GM23338 (cell line): ENCODE measurements around the gene GCNT1. TPM values are rescaled to one million over a fixed set of nuclear protein-coding genes. Genes with fewer than 3 reads are reported as not detected.
A peak's percentile ranks its signal among the peaks of the same experiment; 100 is the strongest.

Experiments used
- ATAC-seq: fragments of 200-7000 bp; cut with Tn5 transposase; 3 replicates; pipeline ENCODE4 v1.9.1; 2020
- DNase-seq: peaks from one replicate; pipeline ENCODE4 v3.0.0-alpha.2; 2015; ENCODE audit warnings: low spot score
- H2AFZ ChIP-seq: fragments of 200-600 bp; sonication (generic); 2 replicates; pipeline ENCODE4 v1.8.0; 2016; ENCODE audit warnings: antibody characterized with exemption, mild to moderate bottlenecking, moderate library complexity
- H3F3A ChIP-seq: fragments of 200-600 bp; sonication (generic); replicated peaks from 2 replicates; pipeline ENCODE4 v1.8.0; 2017; ENCODE audit warnings: antibody characterized with exemption, mixed run types, low read depth
- H3K27ac ChIP-seq: fragments of 200-600 bp; sonication (generic); 2 replicates; pipeline ENCODE4 v1.6.1; 2016; ENCODE audit warnings: low read depth
- H3K27me3 ChIP-seq: fragments of 200-600 bp; sonication (generic); 2 replicates; pipeline ENCODE4 v1.8.0; 2016; ENCODE audit warnings: mild to moderate bottlenecking, mixed run types, moderate library complexity; ENCODE audit not compliant: insufficient read depth
- H3K36me3 ChIP-seq: fragments of 200-600 bp; sonication (generic); 2 replicates; pipeline ENCODE4 v1.8.0; 2016; ENCODE audit warnings: mild to moderate bottlenecking; ENCODE audit not compliant: insufficient read depth
- H3K4me1 ChIP-seq: fragments of 200-600 bp; sonication (generic); 2 replicates; pipeline ENCODE4 v1.8.0; 2016; ENCODE audit warnings: mild to moderate bottlenecking, moderate library complexity; ENCODE audit not compliant: insufficient read depth
- H3K4me2 ChIP-seq: fragments of 200-600 bp; sonication (generic); 2 replicates; pipeline ENCODE4 v1.7.1; 2017; ENCODE audit warnings: mixed run types
- H3K4me3 ChIP-seq: fragments of 200-600 bp; sonication (generic); 2 replicates; pipeline ENCODE4 v1.6.1; 2016; ENCODE audit warnings: mixed run types
- H3K79me2 ChIP-seq: fragments of 200-600 bp; sonication (generic); replicated peaks from 2 replicates; pipeline ENCODE4 v1.8.0; 2017; ENCODE audit warnings: mild to moderate bottlenecking; ENCODE audit not compliant: insufficient read depth
- H3K9me2 ChIP-seq: fragments of 200-600 bp; sonication (generic); 2 replicates; pipeline ENCODE4 v1.8.0; 2017; ENCODE audit not compliant: insufficient read depth
- H4K20me1 ChIP-seq: fragments of 200-600 bp; sonication (generic); replicated peaks from 2 replicates; pipeline ENCODE4 v1.8.0; 2017; ENCODE audit warnings: mild to moderate bottlenecking; ENCODE audit not compliant: insufficient read depth
- H3K27ac Mint-ChIP-seq: 2 replicates; pipeline ENCODE4 v1.8.0; 2020; ENCODE audit warnings: inconsistent platforms, mild to moderate bottlenecking, moderate library complexity, mixed read lengths
- H3K27me3 Mint-ChIP-seq: 3 replicates; pipeline ENCODE4 v1.8.0; 2022; ENCODE audit warnings: low read depth, mild to moderate bottlenecking, moderate library complexity, mixed read lengths, inconsistent platforms; ENCODE audit not compliant: insufficient read depth, poor library complexity
- H3K36me3 Mint-ChIP-seq: 3 replicates; pipeline ENCODE4 v1.8.0; 2021; ENCODE audit warnings: low read depth, mild to moderate bottlenecking, inconsistent platforms, moderate library complexity, mixed read lengths
- H3K4me1 Mint-ChIP-seq: 3 replicates; pipeline ENCODE4 v1.8.0; 2020; ENCODE audit warnings: mild to moderate bottlenecking, inconsistent platforms, mixed read lengths
- H3K4me3 Mint-ChIP-seq: 3 replicates; pipeline ENCODE4 v1.8.0; 2021; ENCODE audit warnings: moderate library complexity, mild to moderate bottlenecking, inconsistent platforms, mixed read lengths
- H3K9me3 Mint-ChIP-seq: 3 replicates; pipeline ENCODE4 v1.8.0; 2020; ENCODE audit warnings: moderate library complexity, mild to moderate bottlenecking, inconsistent platforms, mixed read lengths
- EZH2 ChIP-seq: fragments of 200-600 bp; sonication (generic); IDR thresholded peaks from one replicate; pipeline ENCODE4 v1.8.0; 2017; ENCODE audit warnings: antibody characterized with exemption, mild to moderate bottlenecking, low read depth; ENCODE audit not compliant: unreplicated experiment
- STAT1 ChIP-seq: IDR thresholded peaks from one replicate; pipeline ENCODE4 v1.6.1; 2016; ENCODE audit warnings: antibody characterized with exemption; ENCODE audit not compliant: unreplicated experiment
- ZNF114 ChIP-seq: fragments of 250-450 bp; sonication (Bioruptor Pico); IDR thresholded peaks from 2 replicates; pipeline ENCODE4 v1.5.0; 2020; ENCODE audit warnings: mild to moderate bottlenecking, moderate library complexity
- polyA plus RNA-seq: library from polyadenylated mRNA; unstranded; fragments of >200 nt; fragmentation: Nextera tagmentation; extraction: Ambion mirVana; gene quantifications from 2 replicates; pipeline ENCODE4 v1.2.1, GENCODE V29; 2016
- total RNA-seq: library from RNA; depleted of rRNA; stranded (reverse); fragments of >200 nt; shearing (Covaris generic); gene quantifications from 2 replicates; pipeline ENCODE4 v1.2.3, GENCODE V29; 2014
- TF ChIP-seq, protein P1 (sequence below): fragments of 250-450 bp; sonication (Bioruptor Pico); IDR thresholded peaks from 2 replicates; pipeline ENCODE4 v1.5.0; 2020; ENCODE audit warnings: mild to moderate bottlenecking, moderate library complexity
- TF ChIP-seq, protein P2 (sequence below), 2 experiments: fragments of 200-600 bp in 1 of 2; sonication (generic) in 1 of 2; conservative IDR thresholded peaks; 2 replicates each; pipeline versions ENCODE4 v1.5.1 to v1.6.1; 2016 to 2017; ENCODE audit warnings: antibody characterized with exemption in 2 of 2, low read depth in 2 of 2, mild to moderate bottlenecking in 2 of 2, moderate library complexity in 1 of 2
- TF ChIP-seq, protein P3 (sequence below): IDR thresholded peaks from one replicate; pipeline ENCODE4 v1.6.1; 2018; ENCODE audit warnings: antibody characterized with exemption; ENCODE audit not compliant: unreplicated experiment

The GCNT1 gene
- total and polyA plus RNA-seq, 2 experiments from 2014 or later: 4.2 to 11.4 TPM

DNA sequence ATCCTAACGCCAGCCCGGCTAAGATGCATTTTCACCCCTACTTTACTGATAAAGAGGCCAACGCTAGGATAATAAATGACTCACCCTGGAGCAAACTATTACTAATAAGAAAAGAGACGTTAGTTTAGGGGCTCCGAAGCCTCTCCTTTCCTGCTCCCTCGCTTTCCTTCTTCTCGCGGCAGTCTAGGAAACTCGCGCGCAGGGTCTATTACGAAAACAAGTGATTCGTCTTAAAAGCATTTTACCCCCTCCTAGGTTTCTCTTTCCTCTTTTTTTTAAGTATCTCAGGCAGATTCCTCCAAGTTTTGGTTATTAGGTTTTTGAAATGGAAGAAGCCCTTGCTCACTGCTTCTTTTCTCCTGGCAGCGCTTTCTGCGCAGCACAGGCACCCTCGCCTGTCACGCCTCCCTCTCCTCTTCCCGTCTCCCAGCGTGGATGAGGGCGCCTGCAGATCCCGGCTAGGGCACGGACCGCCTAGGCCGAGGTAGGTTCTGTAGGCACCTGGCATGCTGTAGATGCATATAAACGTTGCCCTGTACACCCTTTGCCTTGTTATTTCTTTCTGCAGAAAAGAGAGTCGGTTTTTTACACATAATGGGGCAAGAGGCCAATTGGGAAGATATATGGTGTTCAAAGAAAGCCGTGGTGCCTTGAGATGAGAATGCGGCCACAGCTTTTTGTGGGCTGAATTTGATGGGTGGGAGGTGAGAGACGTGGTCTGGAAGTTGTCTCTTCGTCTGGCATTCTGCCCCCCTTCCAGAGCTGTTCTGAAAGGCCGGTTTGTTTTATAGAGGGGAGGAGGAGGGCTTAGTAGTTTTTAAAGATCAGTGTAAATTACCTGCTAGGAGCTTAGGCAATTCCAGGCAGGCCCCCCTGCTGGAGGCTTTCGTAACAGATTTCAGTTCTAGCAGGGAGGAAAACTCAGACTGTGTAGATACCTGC is 983 bp downstream of the GCNT1 start:
- peak; percentile 48 for ATAC-seq
- no peak overlapping the region for H3K27ac Mint-ChIP-seq
- H3K4me1 Mint-ChIP-seq: peaks cover 18% of the 10 kb centered on the region

DNA sequence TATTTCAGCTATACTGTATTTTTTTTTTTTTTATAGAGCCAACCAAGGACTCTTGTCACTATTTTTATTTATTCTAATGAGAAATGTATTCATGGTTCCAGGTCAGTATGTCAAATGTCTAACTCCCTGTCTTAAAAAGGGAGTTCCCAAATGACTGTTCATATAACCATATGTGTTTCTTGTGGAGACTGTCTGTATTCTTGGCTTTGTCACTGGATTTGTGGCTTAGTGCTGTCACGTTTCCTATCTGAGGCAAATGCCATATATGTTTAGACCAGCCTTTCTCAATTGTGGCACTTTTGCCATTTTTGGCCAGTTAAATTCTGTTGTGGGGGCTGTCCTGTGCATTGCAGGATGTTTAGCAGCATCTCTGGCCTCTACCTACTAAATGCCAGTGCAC is 3.1 kb downstream of the GCNT1 start:
- Histone ChIP-seq H3K79me2 (peaks cover 7% of the 10 kb centered on the region; the same call in 1 of the 2 replicates), H3K4me3 (no peak overlapping the region), H3K9me2 (no peaks in the 10 kb centered on the region), H3F3A (no peaks in the 10 kb centered on the region), H3K27me3 (peaks cover 13% of the 10 kb centered on the region), H3K4me2 (no peak overlapping the region), H3K27ac (no peak overlapping the region), H2AFZ (no peak overlapping the region), H4K20me1 (no peaks in the 10 kb centered on the region), H3K36me3 (no peaks in the 10 kb centered on the region), H3K4me1 (peaks cover 5% of the 10 kb centered on the region; the same call in 1 of the 2 replicates)
- DNase-seq (no peak), ATAC-seq (no peak)
- Mint-ChIP-seq H3K27me3 (peaks cover 13% of the 10 kb centered on the region), H3K27ac (no peak overlapping the region), H3K4me3 (no peak overlapping the region), H3K4me1 (peaks cover 18% of the 10 kb centered on the region), H3K9me3 (no peaks in the 10 kb centered on the region), H3K36me3 (peaks cover 4% of the 10 kb centered on the region; the same call in 1 of the 3 replicates)
- TF ChIP-seq ZNF114 (CRISPR knock-in tag): no peak
- TF ChIP-seq, protein P1, sequence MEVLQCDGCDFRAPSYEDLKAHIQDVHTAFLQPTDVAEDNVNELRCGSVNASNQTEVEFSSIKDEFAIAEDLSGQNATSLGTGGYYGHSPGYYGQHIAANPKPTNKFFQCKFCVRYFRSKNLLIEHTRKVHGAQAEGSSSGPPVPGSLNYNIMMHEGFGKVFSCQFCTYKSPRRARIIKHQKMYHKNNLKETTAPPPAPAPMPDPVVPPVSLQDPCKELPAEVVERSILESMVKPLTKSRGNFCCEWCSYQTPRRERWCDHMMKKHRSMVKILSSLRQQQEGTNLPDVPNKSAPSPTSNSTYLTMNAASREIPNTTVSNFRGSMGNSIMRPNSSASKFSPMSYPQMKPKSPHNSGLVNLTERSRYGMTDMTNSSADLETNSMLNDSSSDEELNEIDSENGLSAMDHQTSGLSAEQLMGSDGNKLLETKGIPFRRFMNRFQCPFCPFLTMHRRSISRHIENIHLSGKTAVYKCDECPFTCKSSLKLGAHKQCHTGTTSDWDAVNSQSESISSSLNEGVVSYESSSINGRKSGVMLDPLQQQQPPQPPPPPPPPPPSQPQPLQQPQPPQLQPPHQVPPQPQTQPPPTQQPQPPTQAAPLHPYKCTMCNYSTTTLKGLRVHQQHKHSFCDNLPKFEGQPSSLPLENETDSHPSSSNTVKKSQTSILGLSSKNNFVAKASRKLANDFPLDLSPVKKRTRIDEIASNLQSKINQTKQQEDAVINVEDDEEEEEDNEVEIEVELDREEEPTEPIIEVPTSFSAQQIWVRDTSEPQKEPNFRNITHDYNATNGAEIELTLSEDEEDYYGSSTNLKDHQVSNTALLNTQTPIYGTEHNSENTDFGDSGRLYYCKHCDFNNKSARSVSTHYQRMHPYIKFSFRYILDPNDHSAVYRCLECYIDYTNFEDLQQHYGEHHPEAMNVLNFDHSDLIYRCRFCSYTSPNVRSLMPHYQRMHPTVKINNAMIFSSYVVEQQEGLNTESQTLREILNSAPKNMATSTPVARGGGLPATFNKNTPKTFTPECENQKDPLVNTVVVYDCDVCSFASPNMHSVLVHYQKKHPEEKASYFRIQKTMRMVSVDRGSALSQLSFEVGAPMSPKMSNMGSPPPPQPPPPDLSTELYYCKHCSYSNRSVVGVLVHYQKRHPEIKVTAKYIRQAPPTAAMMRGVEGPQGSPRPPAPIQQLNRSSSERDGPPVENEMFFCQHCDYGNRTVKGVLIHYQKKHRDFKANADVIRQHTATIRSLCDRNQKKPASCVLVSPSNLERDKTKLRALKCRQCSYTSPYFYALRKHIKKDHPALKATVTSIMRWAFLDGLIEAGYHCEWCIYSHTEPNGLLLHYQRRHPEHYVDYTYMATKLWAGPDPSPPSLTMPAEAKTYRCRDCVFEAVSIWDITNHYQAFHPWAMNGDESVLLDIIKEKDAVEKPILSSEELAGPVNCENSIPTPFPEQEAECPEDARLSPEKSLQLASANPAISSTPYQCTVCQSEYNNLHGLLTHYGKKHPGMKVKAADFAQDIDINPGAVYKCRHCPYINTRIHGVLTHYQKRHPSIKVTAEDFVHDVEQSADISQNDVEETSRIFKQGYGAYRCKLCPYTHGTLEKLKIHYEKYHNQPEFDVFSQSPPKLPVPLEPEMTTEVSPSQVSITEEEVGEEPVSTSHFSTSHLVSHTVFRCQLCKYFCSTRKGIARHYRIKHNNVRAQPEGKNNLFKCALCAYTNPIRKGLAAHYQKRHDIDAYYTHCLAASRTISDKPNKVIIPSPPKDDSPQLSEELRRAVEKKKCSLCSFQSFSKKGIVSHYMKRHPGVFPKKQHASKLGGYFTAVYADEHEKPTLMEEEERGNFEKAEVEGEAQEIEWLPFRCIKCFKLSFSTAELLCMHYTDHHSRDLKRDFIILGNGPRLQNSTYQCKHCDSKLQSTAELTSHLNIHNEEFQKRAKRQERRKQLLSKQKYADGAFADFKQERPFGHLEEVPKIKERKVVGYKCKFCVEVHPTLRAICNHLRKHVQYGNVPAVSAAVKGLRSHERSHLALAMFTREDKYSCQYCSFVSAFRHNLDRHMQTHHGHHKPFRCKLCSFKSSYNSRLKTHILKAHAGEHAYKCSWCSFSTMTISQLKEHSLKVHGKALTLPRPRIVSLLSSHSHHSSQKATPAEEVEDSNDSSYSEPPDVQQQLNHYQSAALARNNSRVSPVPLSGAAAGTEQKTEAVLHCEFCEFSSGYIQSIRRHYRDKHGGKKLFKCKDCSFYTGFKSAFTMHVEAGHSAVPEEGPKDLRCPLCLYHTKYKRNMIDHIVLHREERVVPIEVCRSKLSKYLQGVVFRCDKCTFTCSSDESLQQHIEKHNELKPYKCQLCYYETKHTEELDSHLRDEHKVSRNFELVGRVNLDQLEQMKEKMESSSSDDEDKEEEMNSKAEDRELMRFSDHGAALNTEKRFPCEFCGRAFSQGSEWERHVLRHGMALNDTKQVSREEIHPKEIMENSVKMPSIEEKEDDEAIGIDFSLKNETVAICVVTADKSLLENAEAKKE (CRISPR knock-in tag): no peak

More for the DNA sequence above, 983 bp downstream of the GCNT1 start:
- Histone ChIP-seq H3F3A (no peaks in the 10 kb centered on the region), H4K20me1 (no peaks in the 10 kb centered on the region), H3K4me3 (peak overlapping the region; percentile 85), H3K36me3 (no peaks in the 10 kb centered on the region), H3K27me3 (peaks cover 13% of the 10 kb centered on the region), H3K79me2 (peaks cover 7% of the 10 kb centered on the region; the same call in 1 of the 2 replicates), H3K27ac (no peak overlapping the region), H3K9me2 (no peaks in the 10 kb centered on the region), H2AFZ (peak overlapping the region; percentile 93), H3K4me1 (peaks cover 9% of the 10 kb centered on the region), H3K4me2 (peak overlapping the region; percentile 86)
- TF ChIP-seq, protein P2, sequence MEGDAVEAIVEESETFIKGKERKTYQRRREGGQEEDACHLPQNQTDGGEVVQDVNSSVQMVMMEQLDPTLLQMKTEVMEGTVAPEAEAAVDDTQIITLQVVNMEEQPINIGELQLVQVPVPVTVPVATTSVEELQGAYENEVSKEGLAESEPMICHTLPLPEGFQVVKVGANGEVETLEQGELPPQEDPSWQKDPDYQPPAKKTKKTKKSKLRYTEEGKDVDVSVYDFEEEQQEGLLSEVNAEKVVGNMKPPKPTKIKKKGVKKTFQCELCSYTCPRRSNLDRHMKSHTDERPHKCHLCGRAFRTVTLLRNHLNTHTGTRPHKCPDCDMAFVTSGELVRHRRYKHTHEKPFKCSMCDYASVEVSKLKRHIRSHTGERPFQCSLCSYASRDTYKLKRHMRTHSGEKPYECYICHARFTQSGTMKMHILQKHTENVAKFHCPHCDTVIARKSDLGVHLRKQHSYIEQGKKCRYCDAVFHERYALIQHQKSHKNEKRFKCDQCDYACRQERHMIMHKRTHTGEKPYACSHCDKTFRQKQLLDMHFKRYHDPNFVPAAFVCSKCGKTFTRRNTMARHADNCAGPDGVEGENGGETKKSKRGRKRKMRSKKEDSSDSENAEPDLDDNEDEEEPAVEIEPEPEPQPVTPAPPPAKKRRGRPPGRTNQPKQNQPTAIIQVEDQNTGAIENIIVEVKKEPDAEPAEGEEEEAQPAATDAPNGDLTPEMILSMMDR (conservative IDR thresholded peaks at IDR 0.05; ENCODE audit: low read depth in 2 of 2): peak; percentile 25 to 50
- no peak for TF ChIP-seq STAT1
- no peak for TF ChIP-seq EZH2
- TF ChIP-seq, protein P3, sequence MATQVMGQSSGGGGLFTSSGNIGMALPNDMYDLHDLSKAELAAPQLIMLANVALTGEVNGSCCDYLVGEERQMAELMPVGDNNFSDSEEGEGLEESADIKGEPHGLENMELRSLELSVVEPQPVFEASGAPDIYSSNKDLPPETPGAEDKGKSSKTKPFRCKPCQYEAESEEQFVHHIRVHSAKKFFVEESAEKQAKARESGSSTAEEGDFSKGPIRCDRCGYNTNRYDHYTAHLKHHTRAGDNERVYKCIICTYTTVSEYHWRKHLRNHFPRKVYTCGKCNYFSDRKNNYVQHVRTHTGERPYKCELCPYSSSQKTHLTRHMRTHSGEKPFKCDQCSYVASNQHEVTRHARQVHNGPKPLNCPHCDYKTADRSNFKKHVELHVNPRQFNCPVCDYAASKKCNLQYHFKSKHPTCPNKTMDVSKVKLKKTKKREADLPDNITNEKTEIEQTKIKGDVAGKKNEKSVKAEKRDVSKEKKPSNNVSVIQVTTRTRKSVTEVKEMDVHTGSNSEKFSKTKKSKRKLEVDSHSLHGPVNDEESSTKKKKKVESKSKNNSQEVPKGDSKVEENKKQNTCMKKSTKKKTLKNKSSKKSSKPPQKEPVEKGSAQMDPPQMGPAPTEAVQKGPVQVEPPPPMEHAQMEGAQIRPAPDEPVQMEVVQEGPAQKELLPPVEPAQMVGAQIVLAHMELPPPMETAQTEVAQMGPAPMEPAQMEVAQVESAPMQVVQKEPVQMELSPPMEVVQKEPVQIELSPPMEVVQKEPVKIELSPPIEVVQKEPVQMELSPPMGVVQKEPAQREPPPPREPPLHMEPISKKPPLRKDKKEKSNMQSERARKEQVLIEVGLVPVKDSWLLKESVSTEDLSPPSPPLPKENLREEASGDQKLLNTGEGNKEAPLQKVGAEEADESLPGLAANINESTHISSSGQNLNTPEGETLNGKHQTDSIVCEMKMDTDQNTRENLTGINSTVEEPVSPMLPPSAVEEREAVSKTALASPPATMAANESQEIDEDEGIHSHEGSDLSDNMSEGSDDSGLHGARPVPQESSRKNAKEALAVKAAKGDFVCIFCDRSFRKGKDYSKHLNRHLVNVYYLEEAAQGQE: no peak
- peak; percentile 78 for DNase-seq
- Mint-ChIP-seq H3K9me3 (no peaks in the 10 kb centered on the region), H3K27me3 (peaks cover 13% of the 10 kb centered on the region), H3K4me3 (peak overlapping the region; percentile 94), H3K36me3 (peaks cover 4% of the 10 kb centered on the region; the same call in 1 of the 3 replicates)
